GM18907 (cell line): ENCODE data around the gene ARMC6.
A peak's percentile ranks its signal among the peaks of the same experiment; 100 is the strongest.
"Not testable (repeated sequence)": the region's sequence is repeated elsewhere in the genome, so short reads cannot be mapped to it uniquely, and the experiment has no call there.

Experiments
- ATAC-seq: cut with Tn5 transposase; IDR thresholded peaks from one replicate; pipeline ENCODE4 v1.9.1; 2021; ENCODE audit warnings: mild to moderate bottlenecking, moderate library complexity; ENCODE audit not compliant: unreplicated experiment

ARMC6 gene

DNA sequence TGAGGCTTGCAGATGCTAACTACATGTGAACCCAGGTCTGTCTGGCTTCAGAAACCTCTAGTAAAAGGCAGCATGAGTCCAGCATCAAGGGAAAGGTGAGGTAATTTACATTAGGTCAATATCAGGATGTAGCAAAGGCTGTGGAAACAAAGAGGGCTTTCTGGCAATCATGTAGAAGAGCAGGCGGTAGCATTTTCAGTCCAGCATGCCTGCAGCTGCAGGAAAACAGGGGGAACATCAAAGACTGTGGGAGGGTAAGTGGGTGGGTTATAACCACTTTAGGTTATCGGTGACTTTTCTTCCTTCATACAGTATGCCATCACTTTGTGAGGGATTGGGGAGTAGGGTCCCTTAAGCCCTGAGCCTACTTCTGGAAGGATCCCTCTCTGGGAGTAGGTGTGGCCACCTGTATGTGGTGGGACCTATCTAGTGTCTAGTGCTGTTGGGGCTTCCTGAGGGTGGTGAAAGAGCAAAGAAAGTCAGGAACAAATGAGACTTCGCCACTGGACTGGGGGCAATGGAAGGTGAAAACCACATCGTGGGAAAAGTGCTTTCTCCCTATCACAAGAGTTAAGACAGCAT is 10.9 kb upstream of the ARMC6 start:
- no peak for ATAC-seq

DNA sequence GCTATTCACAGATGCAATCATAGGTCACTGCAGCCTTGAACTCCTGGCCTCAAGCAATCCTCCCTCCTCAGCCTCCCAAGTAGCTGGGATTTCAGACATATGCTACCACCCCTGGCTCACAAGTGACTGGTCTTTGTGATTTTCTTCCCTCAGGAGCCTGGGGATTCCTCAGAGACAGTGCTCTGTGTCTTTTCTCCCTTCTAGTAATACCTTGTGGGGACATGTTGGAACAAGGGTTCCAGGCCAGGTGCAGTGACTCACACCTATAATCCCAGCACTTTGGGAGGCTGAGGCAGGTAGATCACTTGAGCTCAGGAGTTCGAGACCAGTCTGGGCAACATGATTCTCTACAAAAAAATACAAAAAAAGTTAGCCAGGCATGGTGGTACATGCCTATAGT is 10.0 kb upstream of the ARMC6 start:
- ATAC-seq = not testable (repeated sequence)

DNA sequence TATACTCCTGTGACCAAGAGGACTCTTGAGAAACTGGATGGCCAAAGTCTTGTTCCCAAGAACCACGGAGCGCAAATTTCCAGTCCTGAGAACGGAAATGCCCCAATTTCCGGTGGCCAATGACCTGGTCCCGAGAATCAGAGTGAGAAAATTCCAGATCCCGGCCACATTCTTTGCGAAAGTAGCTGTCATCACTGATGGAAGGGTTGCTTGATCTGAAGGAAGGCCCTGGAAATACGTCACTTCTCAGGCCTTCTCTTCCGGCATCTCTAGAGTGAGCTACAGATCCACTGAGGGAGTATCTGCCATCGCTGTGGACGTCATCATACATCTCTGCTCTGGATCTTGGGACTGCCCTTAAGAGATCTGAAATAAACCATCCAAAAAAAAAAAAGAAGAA is 7.5 kb upstream of the ARMC6 start:
- ATAC-seq = no peak

DNA sequence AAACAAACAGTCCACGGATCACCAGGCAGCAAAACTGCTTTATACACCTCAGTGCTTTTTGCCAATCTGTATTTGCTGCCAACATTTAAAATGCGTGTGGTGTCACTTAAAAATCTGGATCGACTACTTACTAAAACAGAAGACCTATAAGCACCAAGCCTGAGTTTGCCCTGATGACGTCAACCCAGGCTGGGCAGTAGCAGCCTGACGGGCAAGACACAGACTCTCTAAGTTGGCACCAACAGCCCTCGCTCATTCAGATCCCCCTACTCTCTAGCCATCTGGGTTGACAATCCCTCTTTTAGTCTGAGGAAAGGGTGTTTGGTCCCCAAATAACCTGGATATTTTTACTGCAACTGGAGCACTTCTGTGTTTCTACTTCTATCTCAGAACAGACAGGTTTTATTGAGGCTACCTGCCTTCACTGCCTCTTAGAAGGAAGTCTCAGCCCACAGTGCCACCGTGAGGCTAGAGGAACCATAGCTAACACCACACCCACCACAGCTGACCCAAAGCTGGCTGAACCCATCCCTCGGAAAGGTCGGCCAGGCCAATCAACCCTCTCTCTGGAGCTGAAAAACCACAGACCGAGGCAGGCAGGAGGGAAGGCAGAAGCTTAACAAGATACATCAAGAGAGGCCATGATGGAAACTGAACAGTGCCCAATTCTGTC is 7.0 kb upstream of the ARMC6 start:
- no peak for ATAC-seq

DNA sequence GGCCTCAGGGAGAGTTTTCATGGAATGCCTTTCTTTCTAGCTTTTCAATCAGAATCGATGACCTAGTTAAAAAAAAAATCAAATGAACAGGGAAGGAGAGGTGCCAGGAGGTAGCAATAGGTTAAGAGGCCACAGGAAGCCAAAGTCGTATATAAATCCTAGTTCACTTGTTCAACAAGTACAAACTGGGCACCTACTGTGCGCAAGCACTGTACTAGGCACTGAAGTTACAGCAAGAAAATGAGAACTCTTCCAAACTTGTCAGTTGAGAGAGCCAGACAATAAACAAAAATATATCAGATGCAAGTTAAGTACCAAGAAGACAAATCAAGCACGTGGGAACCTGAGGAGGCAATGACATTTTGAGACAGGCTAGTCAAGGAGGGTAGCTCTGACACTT is 6.2 kb upstream of the ARMC6 start:
- no peak for ATAC-seq

DNA sequence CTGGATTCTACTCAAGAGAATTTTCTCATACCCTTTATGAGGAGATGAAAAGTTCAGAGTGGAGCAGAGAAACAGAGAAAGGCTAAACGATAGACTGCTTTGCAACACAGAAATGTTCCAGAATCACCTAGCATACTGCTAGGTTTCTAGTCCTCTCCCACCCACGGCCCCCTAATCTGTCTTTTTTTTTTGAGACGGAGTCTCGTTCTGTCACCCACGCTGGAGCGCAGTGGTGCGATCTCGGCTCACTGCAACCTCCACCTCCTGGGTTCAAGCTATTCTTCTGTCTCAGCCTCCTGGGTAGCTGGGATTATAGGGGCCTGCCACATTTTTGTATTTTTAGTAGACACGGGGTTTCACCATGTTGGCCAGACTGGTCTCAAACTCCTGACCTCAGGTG is 4.9 kb upstream of the ARMC6 start:
- ATAC-seq = no peak

DNA sequence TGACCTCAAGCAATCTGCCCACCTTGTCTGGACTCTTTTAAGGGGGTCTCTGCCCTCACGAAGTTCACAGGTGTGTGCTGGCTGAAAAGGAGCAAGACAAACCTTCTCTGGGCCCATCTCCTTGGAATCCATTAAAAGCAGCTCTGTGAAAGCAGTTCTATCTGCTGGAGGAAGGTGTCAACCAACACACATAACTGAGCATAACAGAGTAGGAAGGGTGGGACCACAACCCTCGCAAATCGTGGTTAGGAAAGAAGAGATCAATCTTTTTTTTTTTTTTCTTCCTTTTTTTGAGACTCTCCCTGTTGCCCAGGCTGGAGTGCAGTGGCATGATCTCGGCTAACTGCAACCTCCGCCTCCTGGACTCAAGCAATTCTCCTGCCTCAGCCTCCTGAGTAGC is 1.5 kb upstream of the ARMC6 start:
- no peak for ATAC-seq

DNA sequence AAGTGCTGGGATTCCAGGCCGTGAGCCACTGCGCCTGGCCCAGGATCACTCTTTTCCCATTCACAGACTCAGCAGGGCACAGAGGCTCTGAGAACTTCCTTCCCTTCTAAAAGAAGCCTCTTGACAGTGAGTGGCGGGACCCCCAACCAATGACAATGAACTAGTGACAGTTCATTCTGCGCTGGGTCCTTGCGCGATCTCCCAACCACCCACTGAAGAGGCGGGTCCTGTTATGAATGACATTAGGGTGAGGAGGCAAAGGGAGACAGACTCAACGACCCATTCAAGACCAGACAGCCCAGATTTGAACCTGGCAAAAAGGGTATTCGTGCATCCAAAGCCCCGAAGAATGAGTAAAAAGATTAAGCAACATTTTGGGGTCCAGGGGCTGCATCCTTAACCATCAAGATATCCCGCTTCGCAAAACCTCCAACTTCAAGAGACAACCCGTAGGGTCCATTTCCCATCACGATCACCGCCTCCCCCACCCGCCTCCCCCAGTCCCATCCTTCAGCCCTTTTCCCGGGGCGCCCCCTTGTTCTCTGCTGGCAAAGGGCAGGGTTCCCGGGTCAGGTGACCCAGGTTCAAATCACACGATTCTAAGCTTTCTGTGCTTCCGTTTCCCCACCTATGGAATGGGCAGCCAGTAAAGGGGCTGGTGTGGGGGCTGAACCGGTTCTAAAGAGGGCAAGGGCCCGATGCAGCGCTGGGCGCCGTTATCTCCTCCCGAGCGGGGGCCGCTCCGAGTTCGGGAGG is 805 bp upstream of the ARMC6 start:
- peak; percentile 49 for ATAC-seq

DNA sequence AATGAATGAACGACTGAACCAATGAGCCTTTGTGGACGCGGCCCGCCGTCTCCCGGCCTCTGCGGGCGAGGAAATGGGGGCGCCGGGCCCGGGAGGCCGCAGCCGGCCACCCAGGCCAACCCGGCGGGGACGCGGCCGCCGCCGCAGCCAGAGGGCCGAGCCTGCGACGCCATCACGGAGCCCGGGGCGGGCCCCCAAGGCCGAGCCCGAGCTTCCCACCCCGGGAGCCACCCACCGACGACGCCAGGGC is 302 bp upstream of the ARMC6 start:
- ATAC-seq = no peak

DNA sequence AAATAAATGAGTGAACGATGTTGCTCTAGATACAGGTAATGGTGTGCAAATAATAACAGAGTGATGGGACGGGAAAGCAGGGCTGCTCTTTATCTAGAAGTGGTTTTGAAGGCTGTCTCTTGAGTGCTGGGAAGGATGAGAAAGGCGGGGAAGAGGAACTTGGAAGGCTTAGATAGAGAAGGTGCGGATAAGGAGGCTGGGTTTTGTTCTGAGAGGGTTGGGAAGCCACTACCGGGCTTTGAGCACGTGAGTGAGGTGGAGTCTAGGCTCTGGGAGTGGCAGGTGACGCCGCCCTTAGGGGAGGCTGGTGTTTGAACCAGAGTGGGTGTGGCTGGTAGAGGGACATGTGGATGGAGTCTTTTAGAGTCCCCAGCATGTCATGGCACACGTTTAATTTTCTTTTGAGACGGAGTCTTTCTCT is 811 bp downstream of the ARMC6 start:
- ATAC-seq = peak; percentile 42

DNA sequence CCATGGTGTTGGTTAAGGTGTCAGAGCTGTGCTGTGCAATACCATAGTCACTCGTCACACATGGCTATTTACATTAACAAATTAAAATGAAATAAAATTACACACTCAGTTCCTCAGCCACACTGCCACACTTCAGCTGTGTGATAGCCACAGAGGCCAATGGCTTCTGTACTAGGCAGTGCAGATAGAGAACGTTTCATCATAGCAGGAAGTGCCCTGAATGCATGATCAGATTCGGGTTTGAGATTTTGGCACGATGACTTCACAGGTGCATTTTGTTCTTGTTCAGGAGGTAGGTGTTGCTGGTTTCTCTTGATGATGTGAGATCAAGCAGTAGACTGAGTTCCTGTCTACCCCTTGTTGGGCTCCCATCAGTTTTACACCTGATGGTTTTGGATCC is 6.5 kb downstream of the ARMC6 start:
- ATAC-seq = no peak

DNA sequence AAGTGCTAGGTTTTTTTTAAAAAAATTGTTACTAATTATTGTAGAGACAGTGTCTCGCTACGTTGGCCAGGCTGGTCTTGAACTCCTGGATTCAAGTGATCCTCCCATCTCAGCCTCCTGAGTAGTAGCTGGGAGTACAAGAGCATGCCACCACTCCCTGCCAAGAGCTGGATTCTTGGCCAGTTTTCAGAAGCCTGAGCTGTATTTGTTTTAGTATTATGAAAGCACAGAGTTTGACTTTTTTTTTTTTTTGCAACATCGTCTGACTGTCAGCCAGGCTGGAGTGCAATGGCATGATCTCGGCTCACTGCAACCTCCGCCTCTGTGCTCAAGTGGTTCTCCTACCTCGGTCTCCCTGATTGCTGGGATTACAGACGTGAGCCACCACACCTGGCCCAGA is 7.0 kb downstream of the ARMC6 start:
- no peak for ATAC-seq

DNA sequence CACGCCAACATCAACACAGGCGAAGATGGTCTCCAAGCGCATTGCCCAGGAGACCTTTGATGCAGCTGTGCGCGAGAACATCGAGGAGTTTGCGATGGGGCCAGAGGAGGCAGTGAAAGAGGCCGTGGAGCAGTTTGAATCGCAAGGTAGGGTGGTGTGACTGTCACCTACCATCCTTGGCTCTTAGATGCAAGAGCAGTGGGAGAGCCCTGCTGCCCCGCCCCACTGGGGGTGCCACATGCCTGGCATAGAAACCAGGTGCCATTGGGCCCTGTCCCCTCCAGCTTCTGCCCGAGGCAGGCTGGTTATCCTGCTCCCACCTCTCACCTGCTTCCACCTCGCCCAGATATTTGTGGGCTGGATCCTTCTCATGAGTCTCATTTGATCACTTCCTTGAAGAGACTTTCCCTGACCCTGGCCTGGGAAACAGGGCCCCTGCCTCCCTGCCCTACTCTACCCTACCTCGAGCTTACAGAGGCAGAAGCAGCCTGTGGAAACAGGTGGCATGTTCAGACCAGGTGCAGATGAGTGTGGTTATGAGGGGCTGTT is 9.4 kb downstream of the ARMC6 start:
- no peak for ATAC-seq

DNA sequence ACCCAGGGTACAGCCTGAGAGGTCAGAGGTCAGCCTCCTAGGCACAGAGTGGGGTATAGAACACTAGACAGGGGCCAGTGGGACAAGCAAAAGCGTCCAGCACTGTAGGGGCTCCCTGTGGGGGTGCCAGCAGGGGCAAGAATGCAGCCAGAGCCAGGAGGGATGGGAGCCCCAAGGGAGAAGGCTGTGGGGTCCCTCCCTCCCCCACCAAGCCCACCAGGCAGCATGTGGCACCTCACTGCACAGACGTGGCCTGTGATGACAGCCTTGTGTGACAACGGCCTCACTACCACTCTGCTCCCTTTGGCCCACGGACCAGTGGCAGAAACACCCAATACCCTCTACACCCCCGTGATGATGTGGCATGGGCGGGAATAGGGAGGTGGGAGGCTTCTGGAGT is 10.1 kb downstream of the ARMC6 start:
- ATAC-seq = no peak

DNA sequence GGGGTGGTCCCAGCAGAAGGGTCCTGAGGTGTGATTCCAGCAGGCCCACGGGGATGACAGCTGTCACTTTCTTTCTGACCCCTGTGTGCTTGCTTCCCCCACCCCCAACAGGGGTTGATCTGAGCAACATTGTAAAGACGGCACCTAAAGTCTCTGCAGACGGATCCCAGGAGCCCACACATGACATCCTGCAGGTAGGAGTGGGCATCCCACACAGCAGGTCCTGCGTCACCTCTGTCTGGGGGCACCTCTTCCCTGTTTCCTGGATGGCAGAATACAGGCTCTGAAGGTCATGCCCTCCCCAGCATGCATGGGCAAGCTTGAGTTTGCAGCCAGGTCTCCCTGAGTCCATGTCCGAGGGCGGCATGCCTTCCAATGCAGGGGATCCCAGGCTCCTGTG is 10.5 kb downstream of the ARMC6 start:
- no peak for ATAC-seq

DNA sequence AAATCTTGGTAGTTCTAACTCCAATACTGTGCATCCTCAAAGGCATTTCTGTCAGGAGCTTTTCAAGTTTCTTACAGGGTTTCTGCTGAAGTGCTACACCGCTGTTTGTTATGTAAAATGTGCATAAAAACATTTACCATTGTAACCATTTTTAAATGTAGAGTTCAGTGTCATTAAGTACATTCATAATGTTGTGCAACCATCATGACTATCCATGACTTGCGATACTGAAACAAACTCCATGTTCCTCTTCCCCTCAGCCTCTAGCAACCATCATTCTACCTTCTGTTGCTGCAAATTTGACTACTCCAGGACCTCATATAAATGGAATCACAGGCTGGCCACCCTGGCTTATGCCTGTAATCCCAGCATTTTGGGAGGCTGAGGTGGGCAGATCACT is 16.0 kb downstream of the ARMC6 start:
- ATAC-seq = no peak

DNA sequence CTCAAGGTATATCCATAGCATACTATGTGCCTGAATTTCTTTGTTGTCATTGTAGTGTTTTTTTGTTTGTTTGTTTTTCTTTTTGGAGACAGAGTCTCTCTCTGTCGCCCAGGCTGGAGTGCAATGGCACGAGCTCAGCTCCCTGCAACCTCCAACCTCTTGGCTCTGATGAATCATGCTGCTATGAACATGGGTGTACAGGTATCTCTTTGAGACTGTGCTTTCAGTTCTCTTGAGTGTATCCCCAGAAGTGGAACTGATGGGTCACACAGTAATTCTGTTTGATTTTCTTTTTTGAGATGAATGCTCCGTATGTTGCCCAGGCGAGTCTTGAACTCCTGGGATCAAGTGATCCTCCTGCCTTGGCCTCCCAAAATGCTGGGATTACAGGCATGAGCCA is 16.7 kb downstream of the ARMC6 start:
- ATAC-seq = no peak

DNA sequence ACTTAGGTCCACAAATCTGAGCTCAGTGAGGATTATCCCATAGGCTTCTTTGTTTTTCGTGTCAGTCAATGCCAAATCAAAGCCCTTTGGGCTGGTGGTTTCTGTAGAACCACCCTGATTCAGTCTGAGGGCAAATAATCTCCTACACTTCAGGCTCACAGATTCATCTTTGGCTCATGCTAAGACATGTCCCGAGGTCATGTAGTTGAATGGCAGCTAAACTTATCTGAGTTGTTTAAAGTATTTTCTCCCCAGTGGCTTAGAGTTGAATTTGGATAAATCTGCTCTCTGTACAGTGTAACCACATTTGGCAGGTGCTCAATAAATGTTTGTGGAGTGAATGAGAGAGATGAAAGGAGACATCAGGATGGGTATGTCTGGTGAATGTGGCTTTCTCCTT is 17.3 kb downstream of the ARMC6 start:
- no peak for ATAC-seq

DNA sequence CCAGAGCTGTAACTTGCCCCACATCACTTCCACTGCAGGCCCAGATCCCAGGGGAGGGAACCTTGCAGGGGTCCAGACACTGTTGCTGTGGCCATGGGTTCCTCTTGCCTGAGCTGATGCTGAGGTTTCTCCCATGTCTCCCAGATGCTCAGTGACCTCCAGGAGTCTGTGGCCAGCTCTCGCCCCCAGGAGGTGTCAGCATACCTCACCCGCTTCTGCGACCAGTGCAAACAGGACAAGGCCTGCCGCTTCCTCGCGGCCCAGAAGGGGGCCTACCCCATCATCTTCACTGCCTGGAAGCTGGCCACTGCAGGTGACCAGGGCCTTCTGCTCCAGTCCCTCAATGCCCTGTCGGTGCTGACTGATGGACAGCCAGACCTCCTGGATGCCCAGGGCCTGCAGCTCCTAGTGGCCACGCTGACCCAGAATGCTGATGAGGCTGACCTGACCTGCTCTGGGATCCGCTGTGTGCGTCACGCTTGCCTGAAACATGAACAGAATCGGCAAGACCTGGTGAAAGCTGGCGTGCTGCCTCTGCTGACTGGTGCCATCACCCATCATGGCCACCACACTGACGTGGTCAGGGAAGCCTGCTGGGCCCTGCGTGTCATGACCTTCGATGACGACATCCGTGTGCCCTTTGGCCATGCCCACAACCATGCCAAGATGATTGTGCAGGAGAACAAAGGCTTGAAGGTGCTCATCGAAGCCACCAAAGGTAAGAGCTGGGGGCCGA is 18.2 kb downstream of the ARMC6 start:
- no peak for ATAC-seq

DNA sequence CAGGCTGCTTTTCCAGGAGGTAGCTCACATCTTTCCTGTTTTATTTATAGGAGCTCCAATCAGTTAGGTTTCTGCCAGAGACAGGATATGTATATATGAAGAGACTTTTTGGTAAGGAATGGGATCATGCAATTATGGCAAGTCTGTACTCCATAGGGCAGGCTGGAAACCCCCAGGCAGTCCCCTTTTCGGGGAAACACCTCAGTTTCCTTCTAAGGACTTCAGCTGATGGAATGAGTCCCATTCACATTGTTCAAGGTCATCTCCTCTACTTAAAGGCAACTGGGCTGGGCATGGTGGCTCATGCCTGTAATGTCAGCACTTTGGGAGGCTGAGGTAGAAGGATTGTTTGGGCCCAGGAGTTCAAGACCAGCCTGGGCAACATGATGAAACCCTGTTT is 19.5 kb downstream of the ARMC6 start:
- no peak for ATAC-seq

DNA sequence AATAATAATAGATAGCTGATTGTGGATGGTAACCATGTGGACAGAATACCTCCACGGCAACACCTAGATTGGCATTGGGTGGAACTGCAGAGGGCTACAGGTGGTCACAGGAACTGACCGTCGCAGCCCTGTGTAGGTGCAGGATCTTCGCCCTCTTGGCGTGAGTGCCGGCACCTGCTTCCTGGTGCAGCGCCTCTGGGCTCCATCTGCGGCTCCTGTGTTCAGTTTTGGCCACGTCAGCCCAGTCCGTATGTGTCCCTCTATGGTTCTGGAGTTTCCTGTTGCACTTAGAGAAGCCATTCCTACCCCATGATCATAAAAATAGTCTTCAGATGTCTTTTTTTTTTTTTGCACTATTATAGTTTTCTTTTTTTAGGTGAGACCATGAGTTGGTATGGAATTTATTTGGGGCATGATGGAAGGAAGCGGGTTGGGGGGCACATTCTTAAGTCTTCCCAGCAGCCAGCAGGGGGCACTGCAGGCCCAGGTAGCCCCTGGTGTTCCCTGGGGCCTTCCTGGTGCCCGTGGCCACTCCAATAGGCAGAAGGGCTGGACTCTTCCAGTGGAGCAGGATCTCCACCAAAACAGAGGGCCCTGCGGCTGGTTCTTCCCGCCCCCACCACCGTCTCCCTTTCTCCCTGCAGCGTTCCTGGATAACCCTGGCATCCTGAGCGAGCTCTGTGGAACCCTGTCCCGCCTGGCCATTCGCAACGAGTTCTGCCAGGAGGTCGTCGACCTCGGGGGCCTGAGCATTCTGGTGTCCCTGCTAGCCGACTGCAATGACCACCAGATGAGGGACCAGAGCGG is 20.3 kb downstream of the ARMC6 start:
- no peak for ATAC-seq
